Forelimb muscle (tissue), 1 donor: ENCODE measurements around the gene LRRC19. TPM values are rescaled to one million over a fixed set of nuclear protein-coding genes. Genes with fewer than 3 reads are reported as not detected.
A peak's percentile ranks its signal among the peaks of the same experiment; 100 is the strongest.

ENCODE experiments used
- DNase-seq: peaks from one replicate; pipeline ENCODE4 v3.0.0-alpha.2; 2013; ENCODE audit warnings: low read depth
- polyA plus RNA-seq: library from polyadenylated mRNA; unstranded; fragments of 120-200 nt; gene quantifications from one replicate; pipeline ENCODE4 v1.2.1, GENCODE V29; 2013; ENCODE audit not compliant: insufficient read length

LRRC19 gene
- polyA plus RNA-seq, 1 donor, result 0.11 TPM

- peak; percentile 99 for DNase-seq
These were observed 49.3 kb downstream of the LRRC19 start, which contains the start of gene IFT74 for GRCh38 chr9:26955921-26956859. IFT74 (plus strand) TSS chr9:26956412; CDS start chr9:26961968, 5,556 bp downstream.

- DNase-seq, result no peak
These were observed 50.1 kb downstream of the LRRC19 start for GRCh38 chr9:26955222-26955903.

DNA sequence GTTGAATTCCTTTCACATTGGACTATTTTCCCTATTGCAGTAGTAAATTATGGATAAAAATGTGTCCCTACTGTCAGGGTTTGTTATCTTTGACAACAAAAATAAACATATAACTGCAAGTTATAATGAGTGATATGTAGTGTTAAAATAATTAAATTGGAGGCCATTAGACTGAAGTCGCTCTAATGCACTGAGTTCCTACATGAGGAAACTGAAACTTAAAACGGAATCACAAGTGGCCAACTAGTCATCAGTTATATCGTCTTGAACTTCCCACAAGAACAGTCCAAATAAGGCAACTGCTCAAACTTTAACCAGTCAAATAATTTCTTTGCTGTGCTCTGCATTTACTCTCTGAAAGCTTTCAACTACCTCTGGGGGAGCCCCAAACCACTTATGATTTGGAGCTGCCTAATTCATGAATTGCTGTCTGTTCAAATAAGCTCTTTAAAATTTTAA, 51.4 kb downstream of the LRRC19 start:
- no peak for DNase-seq

- no peak for DNase-seq
These were observed 53.7 kb downstream of the LRRC19 start for GRCh38 chr9:26951794-26952193.

GRCh38 chr9:26950521-26950920, 55.0 kb downstream of the LRRC19 start:
- DNase-seq, result no peak

GRCh38 chr9:26949637-26950069, 55.8 kb downstream of the LRRC19 start:
- DNase-seq, result no peak

DNA sequence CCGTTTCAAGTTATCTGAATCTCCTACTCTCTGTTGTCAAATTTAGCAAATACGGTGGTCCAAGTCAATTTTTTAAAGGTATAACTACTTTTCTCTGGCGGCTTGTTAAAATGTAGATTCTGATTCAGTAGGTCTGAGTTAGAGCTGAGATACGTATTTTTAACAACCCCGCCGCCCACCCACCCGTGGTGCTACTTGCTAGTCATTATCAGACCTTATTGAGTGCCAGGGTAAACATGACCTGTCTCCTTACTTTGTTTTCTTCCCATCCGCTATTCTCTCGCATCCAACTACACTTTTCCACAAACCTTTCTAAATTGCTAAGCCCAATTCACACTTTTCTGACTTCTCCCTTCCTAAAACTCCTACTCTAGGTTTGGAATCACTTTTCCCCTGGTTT, 57.7 kb downstream of the LRRC19 start:
- no peak for DNase-seq

GRCh38 chr9:26946753-26947727, 58.4 kb downstream of the LRRC19 start, which contains the start of gene PLAA:
PLAA (minus strand) TSS chr9:26947242; CDS start chr9:26947045, 197 bp downstream.
- peak; percentile 80 for DNase-seq

DNA sequence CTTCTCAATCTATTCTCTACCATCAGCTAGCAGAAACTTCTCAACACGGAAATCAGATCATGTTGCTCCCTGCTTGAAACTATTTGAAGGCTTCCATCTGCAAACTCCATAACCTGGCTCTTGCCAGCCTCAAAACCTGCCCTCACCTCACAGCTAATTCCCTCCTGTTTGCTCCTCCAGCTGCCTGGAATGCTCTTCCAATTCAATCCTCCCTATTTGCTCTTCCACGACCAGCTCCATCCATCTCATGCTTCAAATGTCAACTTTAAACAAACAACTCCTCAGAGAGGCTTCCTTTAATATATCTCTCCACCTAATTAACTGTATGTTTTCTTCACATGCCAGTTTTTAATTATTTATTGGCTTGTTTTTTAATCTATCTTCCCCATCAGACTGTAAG, 59.9 kb downstream of the LRRC19 start:
- DNase-seq, result no peak

Other genes starting within 250 kb of the LRRC19 start
- gene CAAP1, start 112.9 kb downstream of the LRRC19 start, polyA plus RNA-seq, result 16.6 TPM
- 30.9 TPM for gene PLAA, start 58.4 kb downstream of the LRRC19 start, polyA plus RNA-seq
- 12.2 TPM for gene IFT74, start 49.3 kb downstream of the LRRC19 start, polyA plus RNA-seq
- 14.0 TPM for gene TEK, start 103.6 kb upstream of the LRRC19 start, polyA plus RNA-seq